H1 (cell line): Measurements from ENCODE around the gene PCBP2. TPM values are rescaled to one million over a fixed set of nuclear protein-coding genes. Genes with fewer than 3 reads are reported as not detected.

Experiments used
- CTCF ChIA-PET: fragments of 300-600 bp; sonication (Branson Sonifier 250); formaldehyde crosslinking; loops from one replicate; lab custom pipeline; 2021; ENCODE audit not compliant: partially characterized antibody; lab: Charles Lee
- POLR2A ChIA-PET: fragments of 300-600 bp; sonication (Branson Sonifier 250); formaldehyde crosslinking; loops from one replicate; lab custom pipeline; 2021; ENCODE audit warnings: inconsistent platforms; ENCODE audit not compliant: partially characterized antibody; lab: Charles Lee
- DNase-seq, 2 experiments: peaks; one replicate each; pipeline versions ENCODE4 v3.0.0 to v3.0.0-alpha.2; 2010 to 2022; ENCODE audit warnings: low spot score in 2 of 2, low read depth in 1 of 2, mixed read lengths in 1 of 2
- FAIRE-seq: peaks from 2 replicates; lab custom pipeline; 2011; peaks lifted over from hg19 to GRCh38; lab: Jason Lieb, UNC
- H2AFZ ChIP-seq: 2 replicates; pipeline ENCODE4 v1.8.1; 2012; ENCODE audit warnings: low read length, inconsistent platforms
- H2AK5ac ChIP-seq: 2 replicates; pipeline ENCODE4 v1.6.1; 2013; ENCODE audit warnings: low read depth, low read length
- H2BK120ac ChIP-seq: replicated peaks from 2 replicates; pipeline ENCODE3; 2013; ENCODE audit warnings: low read depth, low read length, inconsistent platforms
- H2BK12ac ChIP-seq: 2 replicates; pipeline ENCODE4 v1.6.1; 2013; ENCODE audit warnings: low read depth, low read length
- H2BK15ac ChIP-seq: 2 replicates; pipeline ENCODE4 v1.6.1; 2013; ENCODE audit warnings: low read length
- H2BK20ac ChIP-seq: 2 replicates; pipeline ENCODE4 v1.6.1; 2013; ENCODE audit warnings: low read length
- H2BK5ac ChIP-seq: 2 replicates; pipeline ENCODE4 v1.6.1; 2013; ENCODE audit warnings: low read depth, low read length
- H3K14ac ChIP-seq: 2 replicates; pipeline ENCODE4 v1.6.1; 2013; ENCODE audit warnings: inconsistent platforms; ENCODE audit not compliant: insufficient read length
- H3K18ac ChIP-seq: 2 replicates; pipeline ENCODE4 v1.6.1; 2013; ENCODE audit warnings: low read length; ENCODE audit errors: extremely low read depth
- H3K23ac ChIP-seq: 2 replicates; pipeline ENCODE4 v1.6.1; 2013; ENCODE audit warnings: inconsistent platforms; ENCODE audit not compliant: insufficient read length
- H3K23me2 ChIP-seq: 2 replicates; pipeline ENCODE4 v1.6.1; 2013; ENCODE audit warnings: low read depth, low read length
- H3K27ac ChIP-seq: 2 replicates; pipeline ENCODE4 v1.6.1; 2011; ENCODE audit warnings: low read depth, low read length, inconsistent platforms
- H3K27me3 ChIP-seq, 4 experiments: replicated peaks in 1 of 4; 1 replicate in 1 of 4; 2 replicates in 3 of 4; pipeline versions ENCODE4 v1.6.1 to v1.8.1; 2011 to 2013; ENCODE audit warnings: low read length in 3 of 4, mild to moderate bottlenecking in 3 of 4, inconsistent platforms in 2 of 4, mixed read lengths in 2 of 4, moderate library complexity in 1 of 4; ENCODE audit not compliant: control insufficient read depth in 3 of 4, insufficient read depth in 3 of 4; ENCODE audit errors: extremely low read depth in 1 of 4
- H3K36me3 ChIP-seq, 4 experiments: 2 replicates each; pipeline versions ENCODE4 v1.6.1 to v1.8.1; 2011 to 2013; ENCODE audit warnings: mild to moderate bottlenecking in 4 of 4, low read length in 3 of 4, moderate library complexity in 2 of 4, control low read depth in 1 of 4, inconsistent platforms in 1 of 4; ENCODE audit not compliant: insufficient read depth in 4 of 4, control insufficient read depth in 2 of 4
- H3K4ac ChIP-seq: replicated peaks from 2 replicates; pipeline ENCODE3; 2013; ENCODE audit warnings: low read length, low read depth, mixed read lengths, inconsistent platforms; ENCODE audit not compliant: insufficient read length
- H3K4me1 ChIP-seq, 4 experiments: replicated peaks in 1 of 4; 1 replicate in 1 of 4; 2 replicates in 3 of 4; pipeline versions ENCODE4 v1.6.1 to v1.8.1; 2011 to 2013; ENCODE audit warnings: low read length in 3 of 4, inconsistent platforms in 2 of 4, mixed read lengths in 1 of 4; ENCODE audit not compliant: insufficient read depth in 4 of 4, control insufficient read depth in 3 of 4
- H3K4me2 ChIP-seq, 2 experiments: 2 replicates each; pipeline versions ENCODE4 v1.6.1 to v1.8.1; 2011 to 2013; ENCODE audit warnings: low read depth in 2 of 2, low read length in 2 of 2, control low read depth in 1 of 2, inconsistent platforms in 1 of 2, mild to moderate bottlenecking in 1 of 2; ENCODE audit not compliant: insufficient read depth in 1 of 2
- H3K4me3 ChIP-seq, 4 experiments: fragments of 200-600, 300-600 bp in 1 of 4; sonication (generic), shearing (Covaris generic), sonication (Bioruptor Twin) in 1 of 4; 2 replicates each; pipeline versions ENCODE4 v1.5.1 to v1.8.1; 2011 to 2016; ENCODE audit warnings: low read length in 4 of 4, low read depth in 3 of 4, control low read depth in 2 of 4, inconsistent platforms in 2 of 4, mild to moderate bottlenecking in 2 of 4, mixed read lengths in 1 of 4, moderate library complexity in 1 of 4; ENCODE audit not compliant: insufficient read depth in 2 of 4; ENCODE audit errors: extremely low read depth in 1 of 4
- H3K56ac ChIP-seq: replicated peaks from 2 replicates; pipeline ENCODE3; 2013; ENCODE audit warnings: low read depth, mild to moderate bottlenecking, mixed read lengths, low read length, inconsistent platforms; ENCODE audit not compliant: insufficient read length
- H3K79me1 ChIP-seq: 2 replicates; pipeline ENCODE4 v1.6.1; 2013; ENCODE audit warnings: low read depth, low read length, control low read depth
- H3K79me2 ChIP-seq, 2 experiments: 2 replicates each; pipeline versions ENCODE4 v1.6.1 to v1.8.1; 2012 to 2013; ENCODE audit warnings: low read length in 2 of 2, mild to moderate bottlenecking in 2 of 2, inconsistent platforms in 1 of 2; ENCODE audit not compliant: insufficient read depth in 2 of 2, control insufficient read depth in 1 of 2
- H3K9ac ChIP-seq, 4 experiments: replicated peaks in 1 of 4; 1 replicate in 1 of 4; 2 replicates in 3 of 4; pipeline versions ENCODE4 v1.6.1 to v1.8.1; 2011 to 2013; ENCODE audit warnings: low read depth in 3 of 4, low read length in 3 of 4, control low read depth in 2 of 4, mild to moderate bottlenecking in 2 of 4, moderate library complexity in 2 of 4, inconsistent platforms in 1 of 4; ENCODE audit errors: extremely low read depth in 1 of 4
- H3K9me3 ChIP-seq, 2 experiments: 2 replicates each; pipeline versions ENCODE4 v1.6.1 to v1.8.1; 2012 to 2013; ENCODE audit warnings: mild to moderate bottlenecking in 2 of 2, moderate library complexity in 2 of 2, control low read depth in 1 of 2, inconsistent platforms in 1 of 2, low read depth in 1 of 2, low read length in 1 of 2, mixed read lengths in 1 of 2; ENCODE audit not compliant: insufficient read depth in 2 of 2
- H4K20me1 ChIP-seq, 2 experiments: replicated peaks in 1 of 2; 2 replicates each; pipeline versions ENCODE3 to v1.8.1; 2011 to 2013; ENCODE audit warnings: inconsistent platforms in 2 of 2, low read length in 2 of 2, mild to moderate bottlenecking in 1 of 2; ENCODE audit not compliant: insufficient read depth in 2 of 2, control insufficient read depth in 1 of 2
- H4K5ac ChIP-seq: 2 replicates; pipeline ENCODE4 v1.6.1; 2013; ENCODE audit warnings: low read length, low read depth, mixed read lengths, inconsistent platforms; ENCODE audit not compliant: insufficient read length
- H4K8ac ChIP-seq: 2 replicates; pipeline ENCODE4 v1.8.0; 2013; ENCODE audit warnings: mild to moderate bottlenecking, moderate library complexity, low read length, inconsistent platforms; ENCODE audit not compliant: insufficient read depth; ENCODE audit errors: extremely low read depth
- H4K91ac ChIP-seq: replicated peaks from 2 replicates; pipeline ENCODE3; 2013; ENCODE audit warnings: low read length, mixed read lengths, inconsistent platforms; ENCODE audit not compliant: insufficient read length
- ASH2L ChIP-seq: fragments of 200-600, 300-600 bp; sonication (generic); IDR thresholded peaks from one replicate; pipeline ENCODE4 v1.7.1; 2017; ENCODE audit warnings: low read length
- ATF2 ChIP-seq: IDR thresholded peaks from 2 replicates; pipeline ENCODE4 v1.6.1; 2012; ENCODE audit warnings: low read length, inconsistent platforms
- BCL11A ChIP-seq, 2 experiments: IDR thresholded peaks; one replicate each; pipeline ENCODE4 v1.6.1; 2011; ENCODE audit warnings: low read depth in 2 of 2, low read length in 2 of 2, mild to moderate bottlenecking in 2 of 2
- CBX8 ChIP-seq: fragments of 300-800, 300-1000 bp; sonication (generic); IDR thresholded peaks from 2 replicates; pipeline ENCODE4 v1.7.1; 2016; ENCODE audit warnings: low read depth, low read length, borderline replicate concordance
- CEBPB ChIP-seq: IDR thresholded peaks from 2 replicates; pipeline ENCODE4 v1.6.1; 2012; ENCODE audit warnings: low read depth, low read length
- CREB1 ChIP-seq: IDR thresholded peaks from 2 replicates; pipeline ENCODE4 v1.6.1; 2012; ENCODE audit warnings: inconsistent platforms
- FOSL1 ChIP-seq: IDR thresholded peaks from 2 replicates; pipeline ENCODE4 v1.6.1; 2011; ENCODE audit warnings: mild to moderate bottlenecking, low read depth, low read length, moderate library complexity; ENCODE audit not compliant: insufficient read depth
- KDM1A ChIP-seq: fragments of 200-600, 300-600 bp; sonication (generic); IDR thresholded peaks from 2 replicates; pipeline ENCODE4 v1.7.1; 2016; ENCODE audit warnings: mild to moderate bottlenecking, low read length, borderline replicate concordance
- MAFK ChIP-seq: IDR thresholded peaks from 2 replicates; pipeline ENCODE4 v1.6.1; 2012; ENCODE audit warnings: low read depth, mild to moderate bottlenecking, improper control_type of control experiment, low read length
- RAD21 ChIP-seq, 2 experiments: IDR thresholded peaks in 1 of 2; conservative IDR thresholded peaks in 1 of 2; 2 replicates each; pipeline ENCODE4 v1.6.1; 2011; ENCODE audit warnings: low read depth in 2 of 2, low read length in 2 of 2, improper control_type of control experiment in 1 of 2, inconsistent platforms in 1 of 2, mild to moderate bottlenecking in 1 of 2, moderate library complexity in 1 of 2
- RFX5 ChIP-seq: IDR thresholded peaks from 2 replicates; pipeline ENCODE4 v1.6.1; 2011; ENCODE audit warnings: low read depth, low read length, improper control_type of control experiment, borderline replicate concordance
- SP1 ChIP-seq: IDR thresholded peaks from 2 replicates; pipeline ENCODE4 v1.6.1; 2011; ENCODE audit warnings: low read depth, low read length
- TAF1 ChIP-seq: IDR thresholded peaks from 2 replicates; pipeline ENCODE4 v1.6.1; 2011; ENCODE audit warnings: mild to moderate bottlenecking, low read depth, low read length
- WGBS, 2 experiments: shearing (Covaris generic) in 1 of 2; methylation state at CpG; one replicate each; pipeline versions ENCODE4 v1.1.6 to v1.1.7; 2013 to 2015; ENCODE audit warnings: low lambda C conversion rate in 2 of 2, mixed read lengths in 2 of 2, inconsistent platforms in 1 of 2, low coverage in 1 of 2, missing lambda C conversion rate in 1 of 2; ENCODE audit not compliant: insufficient replicate concordance in 2 of 2, insufficient coverage in 1 of 2, insufficient read length in 1 of 2; ENCODE audit errors: extremely low coverage in 1 of 2, missing lambda C conversion rate in 1 of 2; 5-methylcytosine and 5-hydroxymethylcytosine counted together
- polyA plus RNA-seq, 7 experiments: library from polyadenylated mRNA; depleted of rRNA in 3 of 7; stranded (reverse) in 5 of 7; unstranded in 2 of 7; fragments of >200 nt in 5 of 7; fragments of 200-250 nt in 2 of 7; gene quantifications; 1 replicate in 5 of 7; 2 replicates in 1 of 7; 4 replicates in 1 of 7; pipeline versions ENCODE4 v1.2.1 to v1.2.3, GENCODE V29; 2011 to 2013; ENCODE audit warnings: missing spikeins in 2 of 7, mixed read lengths in 2 of 7
- total RNA-seq: library from RNA; stranded (reverse); fragmentation: NEBNext Ultra II Directional; extraction: Animal tissue kit (Norgen Biotek cat#: 25700); gene quantifications from 2 replicates; pipeline ENCODE4 v1.2.1, GENCODE V29; 2021

PCBP2 gene
- total and polyA plus RNA-seq, 2 of the 8 experiments (the other 6 are each of a cell fraction or from before 2014, with no cell fraction given): 470 to 1,123 TPM

- WGBS, 2 experiments: 88% methylated on average over 5 of the region's 5 CpGs; no CpG with 5 or more reads in 1 of the 2 experiments
- Histone ChIP-seq H3K79me2 (peaks cover 0 to 64% of the 10 kb centered on the region in 2 experiments; a peak in 2 of 4 replicates), H3K9me3 (no peaks in the 10 kb centered on the region), H4K20me1 (peaks cover 39 to 43% of the 10 kb centered on the region in 2 experiments), H3K27ac (no peak overlapping the region), H3K36me3 (peaks cover 88 to 100% (median 94%) of the 10 kb centered on the region in 4 experiments), H2BK15ac (no peak overlapping the region), H2BK120ac (no peak overlapping the region), H3K4ac (no peak overlapping the region), H2BK5ac (no peak overlapping the region; the same call in 1 of the 2 replicates), H2AFZ (no peak overlapping the region), H3K79me1 (peaks cover 7% of the 10 kb centered on the region), H4K91ac (no peak overlapping the region), H3K27me3 (no peaks in the 10 kb centered on the region), H3K4me1 (peaks cover 0 to 5% (median 0%) of the 10 kb centered on the region in 4 experiments; a peak in 2 of 7 replicates), H3K18ac (no peak overlapping the region), H3K4me2 (no peak overlapping the region), H4K8ac (no peak overlapping the region), H4K5ac (no peak overlapping the region), H3K23ac (no peak overlapping the region), H2BK20ac (no peak overlapping the region), H3K56ac (no peak overlapping the region), H2BK12ac (no peak overlapping the region), H3K23me2 (no peaks in the 10 kb centered on the region; the same call in 1 of the 2 replicates), H2AK5ac (no peak overlapping the region), H3K14ac (no peak overlapping the region), H3K4me3 (no peak overlapping the region), H3K9ac (no peak overlapping the region)
- CTCF ChIA-PET: interaction anchor here (0.8 to 2.0 kb wide), 4 partner anchors 9 to 35 kb away, joined by 3 to 6 read pairs (median 4); no protein-coding TSS in a partner anchor
- DNase-seq (no peak), FAIRE-seq (no peak)
- TF ChIP-seq BCL11A (IDR thresholded peaks at IDR 0.05; ENCODE audit: low read depth in 2 of 2, low read length in 2 of 2): no peak
- no peak for TF ChIP-seq RFX5
- TF ChIP-seq RAD21 (IDR thresholded peaks at IDR 0.05 in 1 of 2, conservative IDR thresholded peaks at IDR 0.05 in 1 of 2; ENCODE audit: low read depth in 2 of 2, low read length in 2 of 2): no peak
- no peak for TF ChIP-seq SP1
- no peak for TF ChIP-seq CREB1
- TF ChIP-seq TAF1: no peak
- TF ChIP-seq KDM1A: no peak
- TF ChIP-seq FOSL1: no peak
- TF ChIP-seq MAFK: no peak
- no peak for TF ChIP-seq ATF2
- no peak for TF ChIP-seq CEBPB
- TF ChIP-seq ASH2L: no peak
- no peak for TF ChIP-seq CBX8
- POLR2A ChIA-PET: interaction anchor here (0.8 to 67.0 kb wide), 4 partner anchors 1 to 131 kb away, joined by 3 to 3397 read pairs (median 1700); partner anchors contain the start of genes MAP3K12, NPFF, PCBP2 and PRR13
Observed at GRCh38 chr12:53467082-53467481, 15.2 kb downstream of the PCBP2 start.
